Measurements from ENCODE around the gene LCE3A.

- TF ChIP-seq POLR2A (IDR thresholded peaks at IDR 0.05; ENCODE audit: low read length) = no peak
- TF ChIP-seq GATA1 (IDR thresholded peaks at IDR 0.05; ENCODE audit: low read depth, low read length) = no peak
These were observed 21.0 kb upstream of the LCE3A start for GRCh38 chr1:152643945-152644344.
